Activated CD8-positive, alpha-beta memory T cell treated with anti-CD3 and anti-CD28 coated beads, Interleukin-2, amount 50 U/mL, for 24 hours (primary cell): ENCODE data around the gene UFSP2.

ENCODE experiments used
- DNase-seq: peaks from one replicate; pipeline ENCODE4 v3.0.0-alpha.2; 2020; ENCODE audit errors: extremely low read depth

UFSP2 gene

GRCh38 chr4:185352741-185353140 is 73.0 kb downstream of the UFSP2 start:
- DNase-seq, result no peak

- DNase-seq, result no peak
Measured at GRCh38 chr4:185352202-185352601, 73.6 kb downstream of the UFSP2 start.

- no peak for DNase-seq
Measured at GRCh38 chr4:185351691-185352090, 74.1 kb downstream of the UFSP2 start.
